HG03097 (cell line): ENCODE data around the gene PELI1.
"Not testable (repeated sequence)": the region's sequence is repeated elsewhere in the genome, so short reads cannot be mapped to it uniquely, and the experiment has no call there.

Experiments
- ATAC-seq: cut with Tn5 transposase; IDR thresholded peaks from one replicate; pipeline ENCODE4 v1.9.1; 2021; ENCODE audit not compliant: unreplicated experiment, low FRiP score

The PELI1 gene

GRCh38 chr2:64124168-64124567, 20.1 kb downstream of the PELI1 start:
- ATAC-seq, result no peak

GRCh38 chr2:64123740-64124139, 20.5 kb downstream of the PELI1 start:
- ATAC-seq, result no peak

GRCh38 chr2:64122358-64122757, 21.9 kb downstream of the PELI1 start:
- no peak for ATAC-seq

- ATAC-seq, result no peak
Measured at GRCh38 chr2:64120928-64121327, 23.3 kb downstream of the PELI1 start.

GRCh38 chr2:64120008-64120407, 24.2 kb downstream of the PELI1 start:
- ATAC-seq, result no peak

GRCh38 chr2:64119369-64119768, 24.9 kb downstream of the PELI1 start:
- no peak for ATAC-seq

- no peak for ATAC-seq
Measured at GRCh38 chr2:64115808-64116598, 28.2 kb downstream of the PELI1 start.

GRCh38 chr2:64114912-64115277, 29.3 kb downstream of the PELI1 start:
- ATAC-seq, result no peak

GRCh38 chr2:64114063-64114911, 29.9 kb downstream of the PELI1 start:
- ATAC-seq, result no peak

GRCh38 chr2:64112016-64112415, 32.2 kb downstream of the PELI1 start:
- no peak for ATAC-seq

- no peak for ATAC-seq
Measured at GRCh38 chr2:64111426-64111825, 32.8 kb downstream of the PELI1 start.

- ATAC-seq, result no peak
Measured at GRCh38 chr2:64108666-64109241, 35.5 kb downstream of the PELI1 start.

GRCh38 chr2:64106481-64106880, 37.7 kb downstream of the PELI1 start:
- no peak for ATAC-seq

- peak; percentile 38 for ATAC-seq
Measured at GRCh38 chr2:64105670-64106461, 38.4 kb downstream of the PELI1 start.

- ATAC-seq, result no peak
Measured at GRCh38 chr2:64104933-64105332, 39.3 kb downstream of the PELI1 start.

GRCh38 chr2:64102736-64103135, 41.5 kb downstream of the PELI1 start:
- not testable (repeated sequence) for ATAC-seq

- peak; percentile 30 for ATAC-seq
Measured at GRCh38 chr2:64101141-64101591, 43.1 kb downstream of the PELI1 start.

- not testable (repeated sequence) for ATAC-seq
Measured at GRCh38 chr2:64100584-64100983, 43.6 kb downstream of the PELI1 start.

GRCh38 chr2:64094663-64095382, 49.4 kb downstream of the PELI1 start:
- ATAC-seq, result no peak

- ATAC-seq, result no peak
Measured at GRCh38 chr2:64093341-64093740, 50.9 kb downstream of the PELI1 start.
